Tibial nerve (tissue), 4 donors: ENCODE measurements around the gene ZNF800.

ENCODE experiments used
- CTCF ChIP-seq, 5 experiments: fragments of 200-600 bp in 3 of 5; fragments of 450-650 bp in 2 of 5; sonication (generic) in 3 of 5; IDR thresholded peaks; one replicate each; pipeline ENCODE4 v1.5.1; 2016 to 2019; ENCODE audit warnings: antibody characterized with exemption in 5 of 5, mild to moderate bottlenecking in 3 of 5, moderate library complexity in 2 of 5
- EP300 ChIP-seq, 2 donors: sonication (generic); formaldehyde crosslinking; IDR thresholded peaks; one replicate each; pipeline ENCODE4 v1.6.1; 2017; ENCODE audit warnings: antibody characterized with exemption in 2 of 2, mild to moderate bottlenecking in 1 of 2
- POLR2A ChIP-seq, 2 donors: fragments of 450-650 bp; IDR thresholded peaks; one replicate each; pipeline ENCODE4 v1.6.1; 2017; ENCODE audit warnings: antibody characterized with exemption in 2 of 2, mild to moderate bottlenecking in 2 of 2, moderate library complexity in 2 of 2

GRCh38 chr7:127437837-127438236, 45.3 kb upstream of the ZNF800 start:
- TF ChIP-seq POLR2A (IDR thresholded peaks at IDR 0.05) (no peak), EP300 (IDR thresholded peaks at IDR 0.05) (no peak), CTCF (IDR thresholded peaks at IDR 0.05) (no peak)
